ENCODE measurements around the gene FLYWCH2.

FLYWCH2 gene

GRCh38 chr16:2860826-2861567, 22.0 kb upstream of the FLYWCH2 start:
- Histone ChIP-seq H3K9me3 (ENCODE audit: insufficient read depth, low read length) (no peaks in the 10 kb centered on the region), H3K9me2 (replicated peaks; ENCODE audit: insufficient read depth, low read length) (no peaks in the 10 kb centered on the region), H3K36me3 (ENCODE audit: low read length) (no peaks in the 10 kb centered on the region), H3K27ac (ENCODE audit: low read depth, low read length) (no peak overlapping the region), H3F3A (ENCODE audit: insufficient read depth) (no peaks in the 10 kb centered on the region), H3K9ac (ENCODE audit: low read length) (no peak overlapping the region), H3K79me2 (ENCODE audit: insufficient read depth, low read length) (no peaks in the 10 kb centered on the region), H3K4me3 (ENCODE audit: insufficient read depth, low read length, poor library complexity, severe bottlenecking) (no peak overlapping the region), H2AFZ (ENCODE audit: low read depth, low read length, severe bottlenecking) (no peak overlapping the region), H3K4me2 (ENCODE audit: low read depth, low read length, poor library complexity, severe bottlenecking) (no peak overlapping the region), H4K20me1 (ENCODE audit: low read depth, low read length) (no peaks in the 10 kb centered on the region), H3K27me3 (ENCODE audit: low read length) (no peaks in the 10 kb centered on the region)
- TF ChIP-seq EZH2phosphoT487 (conservative IDR thresholded peaks at IDR 0.05; ENCODE audit: low read length) = no peak
- TF ChIP-seq, protein P1, sequence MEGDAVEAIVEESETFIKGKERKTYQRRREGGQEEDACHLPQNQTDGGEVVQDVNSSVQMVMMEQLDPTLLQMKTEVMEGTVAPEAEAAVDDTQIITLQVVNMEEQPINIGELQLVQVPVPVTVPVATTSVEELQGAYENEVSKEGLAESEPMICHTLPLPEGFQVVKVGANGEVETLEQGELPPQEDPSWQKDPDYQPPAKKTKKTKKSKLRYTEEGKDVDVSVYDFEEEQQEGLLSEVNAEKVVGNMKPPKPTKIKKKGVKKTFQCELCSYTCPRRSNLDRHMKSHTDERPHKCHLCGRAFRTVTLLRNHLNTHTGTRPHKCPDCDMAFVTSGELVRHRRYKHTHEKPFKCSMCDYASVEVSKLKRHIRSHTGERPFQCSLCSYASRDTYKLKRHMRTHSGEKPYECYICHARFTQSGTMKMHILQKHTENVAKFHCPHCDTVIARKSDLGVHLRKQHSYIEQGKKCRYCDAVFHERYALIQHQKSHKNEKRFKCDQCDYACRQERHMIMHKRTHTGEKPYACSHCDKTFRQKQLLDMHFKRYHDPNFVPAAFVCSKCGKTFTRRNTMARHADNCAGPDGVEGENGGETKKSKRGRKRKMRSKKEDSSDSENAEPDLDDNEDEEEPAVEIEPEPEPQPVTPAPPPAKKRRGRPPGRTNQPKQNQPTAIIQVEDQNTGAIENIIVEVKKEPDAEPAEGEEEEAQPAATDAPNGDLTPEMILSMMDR (IDR thresholded peaks at IDR 0.05; ENCODE audit: insufficient read depth, low read length, poor library complexity, severe bottlenecking) = no peak

- Histone ChIP-seq H3K79me2 (ENCODE audit: insufficient read depth, low read length) (no peaks in the 10 kb centered on the region), H3K4me2 (ENCODE audit: low read depth, low read length, poor library complexity, severe bottlenecking) (no peak overlapping the region), H2AFZ (ENCODE audit: low read depth, low read length, severe bottlenecking) (no peak overlapping the region), H4K20me1 (ENCODE audit: low read depth, low read length) (no peaks in the 10 kb centered on the region), H3F3A (ENCODE audit: insufficient read depth) (peaks cover 4% of the 10 kb centered on the region; the same call in 1 of the 2 replicates), H3K27ac (ENCODE audit: low read depth, low read length) (no peak overlapping the region), H3K36me3 (ENCODE audit: low read length) (no peaks in the 10 kb centered on the region), H3K9me2 (replicated peaks; ENCODE audit: insufficient read depth, low read length) (no peaks in the 10 kb centered on the region), H3K4me3 (ENCODE audit: insufficient read depth, low read length, poor library complexity, severe bottlenecking) (no peak overlapping the region), H3K9me3 (ENCODE audit: insufficient read depth, low read length) (no peaks in the 10 kb centered on the region), H3K9ac (ENCODE audit: low read length) (no peak overlapping the region), H3K27me3 (ENCODE audit: low read length) (no peaks in the 10 kb centered on the region)
- no peak for TF ChIP-seq EZH2phosphoT487 (conservative IDR thresholded peaks at IDR 0.05; ENCODE audit: low read length)
- TF ChIP-seq, protein P1 (IDR thresholded peaks at IDR 0.05; ENCODE audit: insufficient read depth, low read length, poor library complexity, severe bottlenecking) = no peak
Observed at GRCh38 chr16:2865651-2866050, 17.4 kb upstream of the FLYWCH2 start.

GRCh38 chr16:2866431-2866830, 16.6 kb upstream of the FLYWCH2 start:
- H3K9me2 ChIP-seq (replicated peaks; ENCODE audit: insufficient read depth, low read length) = no peaks in the 10 kb centered on the region
- H3K27ac ChIP-seq (ENCODE audit: low read depth, low read length) = no peak overlapping the region
- TF ChIP-seq, protein P1 (IDR thresholded peaks at IDR 0.05; ENCODE audit: insufficient read depth, low read length, poor library complexity, severe bottlenecking) = no peak
- TF ChIP-seq EZH2phosphoT487 (conservative IDR thresholded peaks at IDR 0.05; ENCODE audit: low read length) = no peak
- no peaks in the 10 kb centered on the region for H3K36me3 ChIP-seq (ENCODE audit: low read length)
- H3F3A ChIP-seq (ENCODE audit: insufficient read depth) = peaks cover 4% of the 10 kb centered on the region; the same call in 1 of the 2 replicates
- no peak overlapping the region for H2AFZ ChIP-seq (ENCODE audit: low read depth, low read length, severe bottlenecking)
- H3K4me2 ChIP-seq (ENCODE audit: low read depth, low read length, poor library complexity, severe bottlenecking) = no peak overlapping the region
- no peaks in the 10 kb centered on the region for H3K27me3 ChIP-seq (ENCODE audit: low read length)
- no peak overlapping the region for H3K4me3 ChIP-seq (ENCODE audit: insufficient read depth, low read length, poor library complexity, severe bottlenecking)
- no peaks in the 10 kb centered on the region for H4K20me1 ChIP-seq (ENCODE audit: low read depth, low read length)
- H3K79me2 ChIP-seq (ENCODE audit: insufficient read depth, low read length) = no peaks in the 10 kb centered on the region
- no peaks in the 10 kb centered on the region for H3K9me3 ChIP-seq (ENCODE audit: insufficient read depth, low read length)
- H3K9ac ChIP-seq (ENCODE audit: low read length) = no peak overlapping the region
